Pancreas (tissue), 10 donors: Measurements from ENCODE around the gene ABL1. TPM values are rescaled to one million over a fixed set of nuclear protein-coding genes. Genes with fewer than 3 reads are reported as not detected.
A peak's percentile ranks its signal among the peaks of the same experiment; 100 is the strongest.

ENCODE experiments used
- ATAC-seq, 4 donors: fragments of 200-7000 bp; cut with Tn5 transposase; one replicate each; pipeline versions ENCODE4 v1.8.0 to v1.9.1; 2020; ENCODE audit warnings: mild to moderate bottlenecking in 4 of 4, moderate library complexity in 4 of 4
- DNase-seq, 6 donors: peaks; one replicate each; pipeline ENCODE4 v3.0.0-alpha.2; 2020
- FAIRE-seq: peaks from 2 replicates; lab custom pipeline; 2012; peaks lifted over from hg19 to GRCh38; lab: Jason Lieb, UNC
- H3K27ac ChIP-seq, 4 donors: fragments of 200-600 bp; sonication (generic); 1 replicate in 3 of 4; 2 replicates in 1 of 4; pipeline versions ENCODE4 v1.5.0 to v1.8.0; 2020
- H3K27me3 ChIP-seq, 4 donors: fragments of 200-600 bp; one replicate each; pipeline ENCODE4 v1.8.0; 2021
- H3K36me3 ChIP-seq, 3 donors: fragments of 200-600 bp; sonication (generic) in 1 of 3; one replicate each; pipeline versions ENCODE4 v1.5.0 to v1.8.0; 2020 to 2021
- H3K4me1 ChIP-seq, 3 donors: fragments of 200-600 bp; one replicate each; pipeline ENCODE4 v1.8.0; 2021
- H3K4me3 ChIP-seq, 4 donors: fragments of 200-600 bp; sonication (generic) in 2 of 4; one replicate each; pipeline versions ENCODE4 v1.5.0 to v1.8.0; 2020 to 2021
- H3K9me3 ChIP-seq, 4 donors: fragments of 200-600 bp; one replicate each; pipeline ENCODE4 v1.8.0; 2021
- CTCF ChIP-seq, 4 donors: fragments of 200-600 bp; sonication (generic) in 3 of 4; IDR thresholded peaks; one replicate each; pipeline versions ENCODE4 v1.5.0 to v1.8.0; 2021; ENCODE audit warnings: antibody characterized with exemption in 4 of 4
- WGBS, 2 donors: extraction: QIAGEN DNeasy Blood & Tissue Kit; methylation state at CpG; one replicate each; pipeline ENCODE4 v1.1.7; 2013; 5-methylcytosine and 5-hydroxymethylcytosine counted together
- intact Hi-C, 3 donors: fragments of 100-400 bp; cut with DNase I; formaldehyde crosslinking; loops; one replicate each; pipeline versions ENCODE4 v1.11.1 to v1.14.2; 2022
- polyA plus RNA-seq, 2 donors: library from polyadenylated mRNA; stranded (reverse); fragments of 200-250 nt; gene quantifications; one replicate each; pipeline ENCODE4 v1.2.3, GENCODE V29; 2013
- total RNA-seq, 6 donors: library from RNA; stranded (reverse); fragmentation: NEBNext Ultra II Directional in 4 of 6; extraction: Animal tissue kit (Norgen Biotek cat#: 25700) in 4 of 6; gene quantifications; one replicate each; pipeline versions ENCODE4 v1.2.1 to v1.2.4, GENCODE V29; 2021 to 2023
- donor health status: healthy with polysubstance abuse.
- donor health status: DM: no; HTN: no; CAD: no; lungs with moderate emphysema.
- donor health status: DM: no; HTN: no; CAD: no.
- donor health status: control.
- donor health status: control.
- donor health status: Bipolar disorder and iron deficiency.
- donor health status: DM: yes; HTN: yes; CAD: no.
- donor health status: DM: no; HTN: no; CAD: no.
- donor health status: DM: no; HTN: no; CAD: no.
- donor health status: DM: yes; HTN: yes; CAD: no.

Gene ABL1
- total and polyA plus RNA-seq, 8 donors = 15.3 to 31.9 (median 19.4) TPM

GRCh38 chr9:130891688-130892476 lies 56.8 kb downstream of the ABL1 start:
- no peak overlapping the region for H3K27ac ChIP-seq
- no peak for DNase-seq
- no peak for ATAC-seq
- H3K4me3 ChIP-seq = no peak overlapping the region
- no peaks in the 10 kb centered on the region for H3K9me3 ChIP-seq
- no peaks in the 10 kb centered on the region for H3K4me1 ChIP-seq
- FAIRE-seq = no peak
- H3K27me3 ChIP-seq = no peaks in the 10 kb centered on the region
- intact Hi-C loops = no loop called here
- TF ChIP-seq CTCF (IDR thresholded peaks at IDR 0.05) = no peak
- WGBS, 2 donors = 90 to 91% methylated on average over 18 of the region's 18 CpGs
- peaks cover 0 to 26% (median 9%) of the 10 kb centered on the region in 3 donors for H3K36me3 ChIP-seq

GRCh38 chr9:130892477-130893304 lies 57.6 kb downstream of the ABL1 start:
- intact Hi-C loops = no loop called here
- no peak overlapping the region for H3K4me3 ChIP-seq
- no peak for FAIRE-seq
- H3K9me3 ChIP-seq = no peaks in the 10 kb centered on the region
- H3K4me1 ChIP-seq = no peaks in the 10 kb centered on the region
- no peak overlapping the region for H3K27ac ChIP-seq
- TF ChIP-seq CTCF (IDR thresholded peaks at IDR 0.05) = no peak
- H3K27me3 ChIP-seq = no peaks in the 10 kb centered on the region
- DNase-seq = no peak
- no peak for ATAC-seq
- WGBS, 2 donors = 90 to 93% methylated on average over 24 of the region's 24 CpGs
- H3K36me3 ChIP-seq = peaks cover 0 to 18% (median 7%) of the 10 kb centered on the region in 3 donors

- no peaks in the 10 kb centered on the region for H3K9me3 ChIP-seq
- H3K4me3 ChIP-seq = no peak overlapping the region
- peak in 3 of 4 donors; percentile 21 to 66 (median 57) for ATAC-seq
- DNase-seq = peak in 2 of 6 donors; percentile 38 to 57
- no peak overlapping the region for H3K27ac ChIP-seq
- no peak for TF ChIP-seq CTCF (IDR thresholded peaks at IDR 0.05)
- intact Hi-C loops = no loop called here
- no peaks in the 10 kb centered on the region for H3K4me1 ChIP-seq
- WGBS, 2 donors = 86 to 88% methylated on average over 31 to 34 of the region's 34 CpGs
- no peaks in the 10 kb centered on the region for H3K27me3 ChIP-seq
- FAIRE-seq = no peak
- peaks cover 0 to 18% (median 5%) of the 10 kb centered on the region in 3 donors for H3K36me3 ChIP-seq
Observed at GRCh38 chr9:130893341-130894101, 58.5 kb downstream of the ABL1 start.

- 61 to 62% methylated on average over 7 of the region's 7 CpGs for WGBS, 2 donors
- no peaks in the 10 kb centered on the region for H3K9me3 ChIP-seq
- no peak overlapping the region for H3K27ac ChIP-seq
- no peaks in the 10 kb centered on the region for H3K27me3 ChIP-seq
- DNase-seq = peak in 1 of 6 donors; percentile 18
- peak in 2 of 4 donors; percentile 24 to 28 for ATAC-seq
- TF ChIP-seq CTCF (IDR thresholded peaks at IDR 0.05) = no peak
- peaks cover 0 to 18% (median 0%) of the 10 kb centered on the region in 3 donors for H3K36me3 ChIP-seq
- H3K4me3 ChIP-seq = no peak overlapping the region
- intact Hi-C loops = no loop called here
- no peaks in the 10 kb centered on the region for H3K4me1 ChIP-seq
- no peak for FAIRE-seq
Observed at GRCh38 chr9:130894546-130894945, 59.5 kb downstream of the ABL1 start.
